CD8-positive, alpha-beta memory T cell (primary cell): ENCODE measurements around the gene PRRT2. TPM values are rescaled to one million over a fixed set of nuclear protein-coding genes. Genes with fewer than 3 reads are reported as not detected.
"Not testable (repeated sequence)": the region's sequence is repeated elsewhere in the genome, so short reads cannot be mapped to it uniquely, and the experiment has no call there.

Experiments used
- CTCF ChIA-PET: fragments of 350-600 bp; sonication (Branson Sonifier 250); formaldehyde crosslinking; loops from one replicate; lab custom pipeline; 2021; ENCODE audit warnings: antibody characterized with exemption; lab: Charles Lee
- POLR2A ChIA-PET: fragments of 350-600 bp; sonication (Branson Sonifier 250); formaldehyde crosslinking; loops from one replicate; lab custom pipeline; 2021; ENCODE audit warnings: antibody characterized with exemption; lab: Charles Lee
- DNase-seq, 5 donors: peaks; one replicate each; pipeline versions ENCODE4 v3.0.0 to v3.0.0-alpha.2; 2020 to 2022; ENCODE audit warnings: mixed read lengths in 1 of 5
- H3K27ac ChIP-seq: one replicate; pipeline ENCODE4 v1.7.0; 2013; ENCODE audit warnings: low read depth, mild to moderate bottlenecking, low read length, moderate library complexity
- H3K27me3 ChIP-seq: 2 replicates; pipeline ENCODE4 v1.7.0; 2013; ENCODE audit warnings: low read length, mild to moderate bottlenecking; ENCODE audit not compliant: insufficient read depth, poor library complexity, severe bottlenecking
- H3K36me3 ChIP-seq: 2 replicates; pipeline ENCODE4 v1.7.0; 2013; ENCODE audit warnings: mild to moderate bottlenecking, low read length, moderate library complexity; ENCODE audit not compliant: insufficient read depth
- H3K4me1 ChIP-seq: 2 replicates; pipeline ENCODE4 v1.7.0; 2013; ENCODE audit warnings: mild to moderate bottlenecking, low read length, moderate library complexity; ENCODE audit not compliant: insufficient read depth
- H3K4me3 ChIP-seq: 2 replicates; pipeline ENCODE4 v1.7.0; 2013; ENCODE audit warnings: mild to moderate bottlenecking, low read length
- H3K9me3 ChIP-seq: 2 replicates; pipeline ENCODE4 v1.7.0; 2013; ENCODE audit warnings: mild to moderate bottlenecking, low read length
- H3K27ac Mint-ChIP-seq, 8 donors: one replicate each; pipeline ENCODE4 v1.8.0; 2020 to 2021; ENCODE audit warnings: mixed read lengths in 8 of 8, mild to moderate bottlenecking in 6 of 8, inconsistent platforms in 3 of 8, moderate library complexity in 3 of 8
- H3K27me3 Mint-ChIP-seq, 2 donors: one replicate each; pipeline ENCODE4 v1.8.0; 2020 to 2021; ENCODE audit warnings: mixed read lengths in 2 of 2, mild to moderate bottlenecking in 1 of 2, moderate library complexity in 1 of 2
- H3K36me3 Mint-ChIP-seq, 3 donors: one replicate each; pipeline ENCODE4 v1.8.0; 2020 to 2021; ENCODE audit warnings: mixed read lengths in 3 of 3, inconsistent platforms in 1 of 3, mild to moderate bottlenecking in 1 of 3
- H3K4me1 Mint-ChIP-seq, 3 donors: one replicate each; pipeline ENCODE4 v1.8.0; 2020 to 2021; ENCODE audit warnings: mixed read lengths in 3 of 3, inconsistent platforms in 1 of 3, mild to moderate bottlenecking in 1 of 3
- H3K4me3 Mint-ChIP-seq, 7 donors: one replicate each; pipeline ENCODE4 v1.8.0; 2020 to 2021; ENCODE audit warnings: mixed read lengths in 7 of 7, mild to moderate bottlenecking in 6 of 7, moderate library complexity in 4 of 7, inconsistent platforms in 2 of 7
- H3K9me3 Mint-ChIP-seq, 5 donors: one replicate each; pipeline ENCODE4 v1.8.0; 2020 to 2022; ENCODE audit warnings: mixed read lengths in 5 of 5, mild to moderate bottlenecking in 3 of 5, moderate library complexity in 2 of 5, inconsistent platforms in 1 of 5
- polyA plus RNA-seq: library from polyadenylated mRNA; unstranded; fragments of 300-500 nt; fragmentation: Illumina TruSeq; gene quantifications from one replicate; pipeline ENCODE4 v1.2.3, GENCODE V29; 2021
- total RNA-seq, 2 experiments: library from RNA; stranded (reverse); gene quantifications; one replicate each; pipeline ENCODE4 v1.2.3, GENCODE V29; 2021

The PRRT2 gene
- total and polyA plus RNA-seq, 3 experiments from 2014 or later, result 0.18 to 1.3 (median 1.2) TPM

DNA sequence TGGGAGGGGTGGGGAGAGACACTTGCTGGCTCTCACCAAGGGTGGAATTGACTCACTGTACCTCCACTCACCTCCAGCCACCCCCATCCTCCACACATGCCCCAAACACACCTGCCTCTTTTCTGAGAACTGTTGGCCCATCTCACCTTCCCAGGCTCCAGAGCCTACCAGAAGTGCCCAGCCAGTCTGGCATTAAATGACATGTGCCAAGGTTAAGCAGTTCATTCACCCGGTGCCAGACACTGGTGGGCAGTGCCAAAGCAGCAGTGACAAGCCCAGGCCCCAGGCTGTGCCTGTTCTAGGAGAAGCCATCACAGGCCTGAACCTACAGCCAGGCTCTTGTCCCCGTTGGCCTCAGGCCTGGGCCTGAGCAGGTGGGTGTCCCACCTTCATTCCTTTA, 19.5 kb downstream of the PRRT2 start:
- H3K27ac Mint-ChIP-seq, result peak overlapping the region in 2 of 8 donors; percentile 8 to 69
- peaks cover 33% of the 10 kb centered on the region for H3K36me3 ChIP-seq

DNA sequence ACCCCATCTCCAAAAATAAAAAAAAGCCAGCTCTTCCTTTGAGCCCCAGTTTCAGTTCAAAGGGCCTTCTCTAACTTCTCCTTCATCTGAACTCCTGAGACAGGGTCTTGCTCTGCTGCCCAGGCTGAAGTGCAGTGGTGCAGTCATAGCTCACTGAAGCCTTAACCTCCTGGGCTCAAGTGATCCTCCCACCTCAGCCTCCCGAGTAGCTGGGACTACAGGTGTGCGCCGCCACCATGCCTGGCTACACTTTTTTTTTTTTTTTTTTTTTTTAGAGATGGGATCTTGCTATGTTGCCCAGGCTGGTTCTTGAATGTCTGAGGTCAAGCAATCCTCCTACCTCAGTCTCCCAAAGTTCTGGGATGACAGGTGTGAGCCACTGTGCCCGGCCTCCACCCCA, 21.2 kb downstream of the PRRT2 start:
- Mint-ChIP-seq H3K36me3 (peaks cover 7 to 78% (median 7%) of the 10 kb centered on the region in 3 donors), H3K4me1 (peaks cover 12 to 25% (median 14%) of the 10 kb centered on the region in 3 donors), H3K27ac (peak overlapping the region in 1 of 8 donors; percentile 47)
- H3K9me3 Mint-ChIP-seq, H3K27me3 ChIP-seq, H3K27ac ChIP-seq, H3K4me3 Mint-ChIP-seq, H3K9me3 ChIP-seq, H3K4me3 ChIP-seq, DNase-seq, H3K27me3 Mint-ChIP-seq, POLR2A ChIA-PET: not testable (repeated sequence)
- Histone ChIP-seq H3K4me1 (peaks cover 25% of the 10 kb centered on the region), H3K36me3 (peaks cover 50% of the 10 kb centered on the region)
- CTCF ChIA-PET, result interaction anchor here (0.9 to 1.7 kb wide), 4 partner anchors 15 to 132 kb away, joined by 3 to 10 read pairs (median 5); no protein-coding TSS in a partner anchor

More for the DNA sequence above, 19.5 kb downstream of the PRRT2 start:
- no peaks in the 10 kb centered on the region for H3K9me3 Mint-ChIP-seq
- Histone ChIP-seq H3K27me3 (no peaks in the 10 kb centered on the region), H3K4me1 (peaks cover 43% of the 10 kb centered on the region), H3K27ac (no peak overlapping the region), H3K4me3 (no peak overlapping the region), H3K9me3 (no peaks in the 10 kb centered on the region)
- ChIA-PET CTCF (interaction anchor here (1.0 kb wide), 1 partner anchor 16 kb away, joined by 3 read pairs; the partner anchor contains the start of gene PAGR1), POLR2A (interaction anchor here (0.9 kb wide), 1 partner anchor 11 kb away, joined by 3 read pairs; no protein-coding TSS in a partner anchor)
- H3K4me1 Mint-ChIP-seq, result peaks cover 23 to 39% (median 23%) of the 10 kb centered on the region in 3 donors
- peaks cover 7 to 64% (median 7%) of the 10 kb centered on the region in 3 donors for H3K36me3 Mint-ChIP-seq
- H3K4me3 Mint-ChIP-seq, result no peak overlapping the region
- no peak for DNase-seq
- H3K27me3 Mint-ChIP-seq, result no peaks in the 10 kb centered on the region

DNA sequence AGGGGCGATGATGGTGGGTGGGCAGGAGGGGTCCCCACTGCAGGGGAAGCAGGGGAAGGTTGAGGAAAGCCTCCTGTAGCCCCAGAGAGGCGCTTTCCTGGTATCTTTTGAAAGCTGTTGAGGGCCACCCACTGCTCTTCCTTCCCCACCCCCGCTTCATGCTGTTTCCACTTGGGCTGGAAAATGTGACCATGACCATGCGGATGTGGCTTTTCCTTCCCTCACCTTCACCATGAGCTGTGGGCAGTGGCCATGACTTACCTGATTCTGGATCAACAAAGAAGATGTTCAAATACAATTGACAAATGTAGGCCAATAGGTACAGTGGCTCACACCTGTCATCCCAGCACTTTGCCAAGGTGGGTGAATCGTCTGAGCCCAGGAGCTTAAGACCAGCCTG, 22.1 kb downstream of the PRRT2 start:
- Histone ChIP-seq H3K4me1 (peaks cover 17% of the 10 kb centered on the region), H3K9me3 (no peaks in the 10 kb centered on the region), H3K36me3 (peaks cover 50% of the 10 kb centered on the region), H3K27me3 (no peaks in the 10 kb centered on the region), H3K27ac (no peak overlapping the region), H3K4me3 (no peak overlapping the region)
- H3K36me3 Mint-ChIP-seq, result peaks cover 7 to 86% (median 7%) of the 10 kb centered on the region in 3 donors
- H3K27me3 Mint-ChIP-seq, result no peaks in the 10 kb centered on the region
- H3K4me1 Mint-ChIP-seq, result peaks cover 12 to 20% (median 14%) of the 10 kb centered on the region in 3 donors
- no peak for DNase-seq
- ChIA-PET POLR2A (interaction anchor here (0.7 to 1.7 kb wide), 3 partner anchors 10 to 91 kb away, joined by 5 to 10 read pairs (median 8); no protein-coding TSS in a partner anchor), CTCF (interaction anchor here (0.9 to 1.2 kb wide), 4 partner anchors 14 to 133 kb away, joined by 3 to 8 read pairs (median 4); partner anchors contain the start of gene PAGR1)
- peak overlapping the region in 1 of 8 donors; percentile 26 for H3K27ac Mint-ChIP-seq
- H3K9me3 Mint-ChIP-seq, result no peaks in the 10 kb centered on the region
- H3K4me3 Mint-ChIP-seq, result no peak overlapping the region

DNA sequence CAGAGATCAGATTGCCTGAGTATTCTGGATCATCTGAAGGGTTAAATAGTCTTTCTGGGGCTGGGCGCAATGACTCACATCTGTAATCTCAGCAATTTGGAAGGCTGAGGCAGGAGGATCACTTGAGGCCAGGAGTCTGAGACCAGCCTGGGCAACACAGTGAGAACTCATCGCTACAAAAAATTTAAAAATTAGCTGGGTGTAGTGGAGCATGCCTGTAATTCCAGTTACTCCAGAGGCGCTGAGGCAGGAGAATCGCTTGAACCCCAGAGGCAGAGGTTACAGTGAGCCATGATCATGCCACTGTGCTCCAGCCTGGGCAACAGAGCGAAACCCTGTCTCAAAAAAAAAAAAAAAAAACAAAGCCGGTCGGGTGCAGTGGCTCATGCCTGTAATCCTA, 23.9 kb downstream of the PRRT2 start:
- Mint-ChIP-seq H3K27me3 (no peaks in the 10 kb centered on the region), H3K9me3 (no peaks in the 10 kb centered on the region), H3K27ac (no peak overlapping the region), H3K4me3 (no peak overlapping the region), H3K4me1 (peaks cover 4 to 6% (median 5%) of the 10 kb centered on the region in 3 donors), H3K36me3 (peaks cover 7 to 89% (median 10%) of the 10 kb centered on the region in 3 donors)
- Histone ChIP-seq H3K4me1 (no peaks in the 10 kb centered on the region), H3K27ac (no peak overlapping the region), H3K9me3 (no peaks in the 10 kb centered on the region), H3K4me3 (no peak overlapping the region), H3K36me3 (peaks cover 40% of the 10 kb centered on the region), H3K27me3 (no peaks in the 10 kb centered on the region)
- ChIA-PET POLR2A (interaction anchor here (0.7 kb wide), 1 partner anchor 38 kb away, joined by 7 read pairs; no protein-coding TSS in a partner anchor), CTCF (interaction anchor here (1.7 kb wide), 1 partner anchor 12 kb away, joined by 5 read pairs; no protein-coding TSS in a partner anchor)
- no peak for DNase-seq

DNA sequence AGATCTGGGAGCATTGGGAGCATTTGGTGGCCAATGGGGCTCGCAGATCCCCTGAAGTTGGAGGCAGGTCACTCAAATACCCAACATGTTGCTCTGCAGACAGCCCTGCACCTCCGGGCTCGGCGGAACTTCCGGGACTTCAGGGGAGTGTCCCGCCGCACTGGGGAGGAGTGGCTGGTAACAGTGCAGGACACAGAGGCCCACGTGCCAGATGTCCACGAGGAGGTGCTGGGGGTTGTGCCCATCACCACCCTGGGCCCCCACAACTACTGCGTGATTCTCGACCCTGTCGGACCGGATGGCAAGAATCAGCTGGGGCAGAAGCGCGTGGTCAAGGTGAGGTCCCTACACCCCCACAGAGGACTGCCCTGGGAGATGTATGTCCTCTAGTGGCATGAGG, 24.6 kb downstream of the PRRT2 start:
- Histone ChIP-seq H3K9me3 (no peaks in the 10 kb centered on the region), H3K4me3 (no peak overlapping the region), H3K27me3 (no peaks in the 10 kb centered on the region), H3K36me3 (peaks cover 46% of the 10 kb centered on the region), H3K27ac (no peak overlapping the region), H3K4me1 (no peaks in the 10 kb centered on the region)
- no peak for DNase-seq
- H3K27me3 Mint-ChIP-seq, result no peaks in the 10 kb centered on the region
- no peak overlapping the region for H3K27ac Mint-ChIP-seq
- ChIA-PET CTCF (interaction anchor here (0.5 to 1.7 kb wide), 2 partner anchors 12 to 14 kb away, joined by 4 to 5 read pairs; no protein-coding TSS in a partner anchor), POLR2A (interaction anchor here (0.7 kb wide), 1 partner anchor 37 kb away, joined by 7 read pairs; no protein-coding TSS in a partner anchor)
- H3K36me3 Mint-ChIP-seq, result peaks cover 7 to 89% (median 12%) of the 10 kb centered on the region in 3 donors
- no peaks in the 10 kb centered on the region for H3K9me3 Mint-ChIP-seq
- H3K4me3 Mint-ChIP-seq, result no peak overlapping the region
- H3K4me1 Mint-ChIP-seq, result peaks cover 3 to 4% (median 3%) of the 10 kb centered on the region in 3 donors

DNA sequence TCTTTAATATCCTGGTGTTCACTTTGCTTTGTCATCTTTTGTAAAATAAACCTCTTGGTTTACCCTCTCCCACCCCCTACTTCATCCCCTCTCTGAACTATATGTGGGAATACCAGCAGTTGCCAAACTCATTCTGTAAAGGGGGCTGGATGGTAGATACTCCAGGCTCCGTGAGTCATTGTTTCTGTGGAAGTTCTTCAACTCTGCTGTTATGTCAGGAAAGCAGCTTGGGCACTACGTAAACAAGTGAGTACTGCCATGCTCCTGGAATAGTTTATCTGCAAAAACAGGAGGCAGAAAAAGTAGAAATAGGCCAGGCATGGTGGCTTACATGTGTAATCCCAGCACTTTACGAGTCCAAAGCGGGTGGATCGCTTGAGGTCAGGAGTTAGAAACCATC, 25.8 kb downstream of the PRRT2 start:
- Histone ChIP-seq H3K4me3 (no peak overlapping the region), H3K27ac (no peak overlapping the region), H3K36me3 (peaks cover 52% of the 10 kb centered on the region), H3K4me1 (no peaks in the 10 kb centered on the region), H3K9me3 (no peaks in the 10 kb centered on the region), H3K27me3 (no peaks in the 10 kb centered on the region)
- no peak for DNase-seq
- Mint-ChIP-seq H3K4me3 (no peak overlapping the region), H3K27ac (peak overlapping the region in 1 of 8 donors; percentile 5), H3K27me3 (no peaks in the 10 kb centered on the region), H3K36me3 (peaks cover 4 to 90% (median 9%) of the 10 kb centered on the region in 3 donors), H3K4me1 (no peaks in the 10 kb centered on the region), H3K9me3 (no peaks in the 10 kb centered on the region)
- ChIA-PET POLR2A (interaction anchor here (1.6 kb wide), 1 partner anchor 10 kb away, joined by 8 read pairs; no protein-coding TSS in a partner anchor), CTCF (interaction anchor here (1.3 to 2.2 kb wide), 2 partner anchors 10 to 15 kb away, joined by 3 to 15 read pairs; no protein-coding TSS in a partner anchor)

DNA sequence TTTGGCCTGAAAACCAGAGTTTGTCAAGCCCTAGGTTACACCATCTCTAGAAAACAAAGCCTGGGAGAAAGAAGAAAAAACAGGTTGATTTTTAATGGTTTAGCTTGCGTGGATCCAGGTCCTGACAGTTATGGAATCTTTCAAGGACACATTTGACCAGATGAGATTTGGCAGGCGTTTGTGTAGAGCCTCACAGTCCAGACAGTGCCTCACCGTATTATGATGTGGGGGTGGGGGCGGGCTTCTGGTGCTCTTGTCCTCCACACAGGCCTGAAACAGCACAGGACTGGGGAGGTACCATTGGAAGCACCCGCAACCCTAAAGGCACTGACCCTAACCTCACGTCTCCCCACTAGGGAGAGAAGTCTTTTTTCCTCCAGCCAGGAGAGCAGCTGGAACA, 27.8 kb downstream of the PRRT2 start:
- H3K36me3 ChIP-seq, result peaks cover 41% of the 10 kb centered on the region
- H3K4me3 Mint-ChIP-seq, result no peak overlapping the region

DNA sequence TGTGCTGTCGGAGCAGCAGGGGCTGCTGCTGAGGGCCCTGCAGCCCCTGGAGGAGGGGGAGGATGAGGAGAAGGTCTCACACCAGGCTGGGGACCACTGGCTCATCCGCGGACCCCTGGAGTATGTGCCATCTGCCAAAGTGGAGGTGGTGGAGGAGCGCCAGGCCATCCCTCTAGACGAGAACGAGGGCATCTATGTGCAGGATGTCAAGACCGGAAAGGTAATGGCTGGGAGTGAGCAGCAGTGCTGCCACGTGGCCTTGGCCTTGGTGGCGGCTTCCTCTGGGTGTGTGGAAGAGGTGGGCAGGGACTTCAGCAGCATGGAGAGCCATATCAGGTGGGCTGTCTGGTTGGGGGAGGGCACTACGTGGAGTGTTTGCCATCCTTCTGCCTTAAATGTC, 28.2 kb downstream of the PRRT2 start:
- Histone ChIP-seq H3K9me3 (no peaks in the 10 kb centered on the region), H3K4me1 (no peaks in the 10 kb centered on the region), H3K27me3 (no peaks in the 10 kb centered on the region), H3K36me3 (peaks cover 37% of the 10 kb centered on the region), H3K4me3 (no peak overlapping the region), H3K27ac (no peak overlapping the region)
- peaks cover 6 to 88% (median 13%) of the 10 kb centered on the region in 3 donors for H3K36me3 Mint-ChIP-seq
- CTCF ChIA-PET, result no interaction called here
- H3K27ac Mint-ChIP-seq, result peak overlapping the region in 2 of 8 donors; percentile 35 to 36
- no peaks in the 10 kb centered on the region for H3K9me3 Mint-ChIP-seq
- no peaks in the 10 kb centered on the region for H3K4me1 Mint-ChIP-seq
- POLR2A ChIA-PET, result interaction anchor here (0.7 kb wide), 1 partner anchor 13 kb away, joined by 6 read pairs; no protein-coding TSS in a partner anchor
- H3K27me3 Mint-ChIP-seq, result no peaks in the 10 kb centered on the region
- no peak for DNase-seq
- H3K4me3 Mint-ChIP-seq, result no peak overlapping the region

More for the DNA sequence above, 27.8 kb downstream of the PRRT2 start:
- Histone ChIP-seq H3K27ac (no peak overlapping the region), H3K4me3 (no peak overlapping the region), H3K9me3 (no peaks in the 10 kb centered on the region), H3K27me3 (no peaks in the 10 kb centered on the region), H3K4me1 (no peaks in the 10 kb centered on the region)
- POLR2A ChIA-PET, result interaction anchor here (0.7 kb wide), 1 partner anchor 12 kb away, joined by 6 read pairs; no protein-coding TSS in a partner anchor
- no peaks in the 10 kb centered on the region for H3K4me1 Mint-ChIP-seq
- peak overlapping the region in 1 of 8 donors; percentile 36 for H3K27ac Mint-ChIP-seq
- no peaks in the 10 kb centered on the region for H3K27me3 Mint-ChIP-seq
- CTCF ChIA-PET, result interaction anchor here (2.2 kb wide), 1 partner anchor 8 kb away, joined by 15 read pairs; no protein-coding TSS in a partner anchor
- no peak for DNase-seq
- no peaks in the 10 kb centered on the region for H3K9me3 Mint-ChIP-seq
- peaks cover 4 to 89% (median 11%) of the 10 kb centered on the region in 3 donors for H3K36me3 Mint-ChIP-seq
